ENCODE measurements around the gene SIDT2. TPM values are rescaled to one million over a fixed set of nuclear protein-coding genes. Genes with fewer than 3 reads are reported as not detected.

The SIDT2 gene
- total and polyA plus RNA-seq, 2 of the 4 experiments (the other 2 are of a cell fraction): 7.3 to 30.3 TPM

GRCh38 chr11:117203069-117203407, 24.5 kb downstream of the SIDT2 start:
- Histone ChIP-seq H3K56ac (ENCODE audit: extremely low read depth, insufficient read depth, low read length) (no peak overlapping the region), H4K91ac (ENCODE audit: insufficient read depth, low read depth, low read length) (peak overlapping the region; percentile 9; the same call in 1 of the 2 replicates), H3K9me1 (ENCODE audit: insufficient read depth, low read length) (peaks cover 26% of the 10 kb centered on the region), H3K27ac (ENCODE audit: insufficient read depth, low read length) (peak overlapping the region; percentile 11), H3K14ac (replicated peaks; ENCODE audit: low read depth, low read length) (peak overlapping the region; percentile 45), H4K8ac (ENCODE audit: low read depth in 2 of 2, low read length in 2 of 2) (peak overlapping the region in 1 of 2 experiments; percentile 26; a peak in 1 of 4 replicates), H3K36me3 (ENCODE audit: control insufficient read depth, insufficient read depth, low read length) (peaks cover 45% of the 10 kb centered on the region), H3K23ac (ENCODE audit: low read depth, low read length) (peak overlapping the region; percentile 91; the same call in 1 of the 2 replicates), H2BK20ac (ENCODE audit: low read depth, low read length) (no peak overlapping the region), H3K4me2 (ENCODE audit: low read depth, low read length) (peak overlapping the region; percentile 80), H3K27me3 (ENCODE audit: control insufficient read depth, insufficient read depth, low read length) (no peaks in the 10 kb centered on the region), H3K9me3 (ENCODE audit: control insufficient read depth, insufficient read depth, low read length) (no peaks in the 10 kb centered on the region), H3K4ac (ENCODE audit: low read depth, low read length) (peak overlapping the region; percentile 20; the same call in 1 of the 2 replicates), H2BK15ac (ENCODE audit: low read depth, low read length) (no peak overlapping the region), H4K5ac (ENCODE audit: low read depth, low read length) (no peak overlapping the region), H2AK5ac (ENCODE audit: low read depth, low read length) (0 out of 2 replicates have a peak overlapping the region, but pooled peaks have one; percentile 13), H3K79me1 (ENCODE audit: low read depth in 1 of 2, low read length in 2 of 2) (peaks cover 26 to 56% of the 10 kb centered on the region in 2 experiments), H2BK5ac (ENCODE audit: low read depth, low read length, poor library complexity, severe bottlenecking) (peak overlapping the region; percentile 83), H3K9ac (ENCODE audit: low read depth, low read length) (no peak overlapping the region; the same call in 1 of the 2 replicates), H3K4me1 (ENCODE audit: control insufficient read depth, insufficient read depth, low read length) (peaks cover 40% of the 10 kb centered on the region), H2BK120ac (ENCODE audit: low read depth, low read length) (no peak overlapping the region), H3K18ac (ENCODE audit: low read depth, low read length) (no peak overlapping the region), H2AFZ (replicated peaks; ENCODE audit: low read length, poor library complexity) (peak overlapping the region; percentile 22), H2AK9ac (replicated peaks; ENCODE audit: low read depth, low read length, poor library complexity) (peak overlapping the region; percentile 76), H4K20me1 (ENCODE audit: insufficient read depth, low read length) (peaks cover 58% of the 10 kb centered on the region), H3K4me3 (ENCODE audit: insufficient read depth, low read depth, low read length) (peak overlapping the region; percentile 49; the same call in 1 of the 2 replicates)
- dilution Hi-C loops (cut with HindIII; ENCODE audit: low sequenced_read_pairs, unreplicated experiment): no loop called here
- TF ChIP-seq MAFK (IDR thresholded peaks at IDR 0.05; ENCODE audit: low read depth, low read length) (no peak), MXI1 (IDR thresholded peaks at IDR 0.05; ENCODE audit: borderline replicate concordance, low read depth, low read length) (no peak), RFX5 (IDR thresholded peaks at IDR 0.05; ENCODE audit: low read depth, low read length) (no peak)
- in situ Hi-C loops (cut with MboI; ENCODE audit: low sequenced_read_pairs): no loop called here
- intact Hi-C loops (cut with micrococcal nuclease): no loop called here
- BruUV-seq (replicated peaks): no TSS peak
- POLR2A ChIA-PET (ENCODE audit: unreplicated experiment): interaction anchor here (0.9 to 1.8 kb wide), 2 partner anchors 19 to 57 kb away, joined by 4 to 6 read pairs; no protein-coding TSS in a partner anchor
- no peak for ATAC-seq (ENCODE audit: low read depth)
- CTCF ChIA-PET: interaction anchor here (0.9 kb wide), 1 partner anchor 19 kb away, joined by 4 read pairs; no protein-coding TSS in a partner anchor
- no peak for DNase-seq
- WGBS, 2 experiments (ENCODE audit: extremely low coverage in 2 of 2, insufficient read length in 1 of 2): 93% methylated on average over 3 of the region's 10 CpGs; no CpG with 5 or more reads in 1 of the 2 experiments
